Hematopoietic multipotent progenitor cell treated with erythropoietin and hydrocortisone succinate and interleukin-3 and kit ligand, for 4 days (in vitro differentiated cells): ENCODE results near the gene SCYGR2.
"Not testable (repeated sequence)": the region's sequence is repeated elsewhere in the genome, so short reads cannot be mapped to it uniquely, and the experiment has no call there.

Experiments used
- DNase-seq: peaks from one replicate; pipeline ENCODE4 v3.0.0-alpha.2; 2015

The SCYGR2 gene

DNA sequence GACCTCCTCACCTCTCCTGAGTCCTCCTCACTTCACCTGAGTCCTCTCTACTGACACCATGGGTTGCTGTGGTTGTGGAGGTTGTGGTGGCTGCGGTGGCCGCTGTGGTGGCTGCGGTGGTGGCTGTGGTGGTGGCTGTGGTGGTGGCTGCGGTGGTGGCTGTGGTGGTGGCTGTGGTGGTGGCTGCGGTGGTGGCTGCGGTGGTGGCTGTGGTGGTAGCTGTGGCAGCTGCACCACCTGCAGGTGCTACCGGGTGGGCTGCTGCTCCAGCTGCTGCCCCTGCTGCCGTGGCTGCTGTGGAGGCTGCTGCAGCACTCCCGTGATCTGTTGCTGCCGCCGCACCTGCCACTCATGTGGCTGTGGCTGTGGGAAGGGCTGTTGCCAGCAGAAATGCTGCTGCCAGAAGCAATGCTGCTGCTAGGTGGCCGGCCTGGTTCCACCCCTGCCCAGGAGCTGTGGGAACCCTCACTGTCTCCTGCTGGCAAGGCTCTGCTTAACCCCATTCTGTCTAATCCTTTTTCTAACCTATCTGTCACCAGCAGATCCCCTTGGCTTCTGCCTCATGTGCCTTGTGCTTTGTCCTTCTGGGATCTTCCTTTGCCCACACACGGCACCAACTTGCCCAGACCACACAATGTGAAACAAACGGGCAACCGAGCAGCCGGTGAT lies at the start of gene SCYGR2:
SCYGR2 (plus strand) TSS at position 59 of the 669 bp plus-strand sequence; CDS start at position 59, 0 bp downstream.
- DNase-seq, result not testable (repeated sequence)

GRCh38 chr2:227551836-227552235 lies 46.9 kb upstream of the SCYGR2 start:
- DNase-seq, result no peak

GRCh38 chr2:227562581-227562980 lies 36.1 kb upstream of the SCYGR2 start:
- no peak for DNase-seq

GRCh38 chr2:227565080-227565479 lies 33.6 kb upstream of the SCYGR2 start:
- no peak for DNase-seq

GRCh38 chr2:227566012-227566411 lies 32.7 kb upstream of the SCYGR2 start:
- DNase-seq, result no peak

- DNase-seq, result no peak
Observed at GRCh38 chr2:227568852-227569169, 29.9 kb upstream of the SCYGR2 start.

DNA sequence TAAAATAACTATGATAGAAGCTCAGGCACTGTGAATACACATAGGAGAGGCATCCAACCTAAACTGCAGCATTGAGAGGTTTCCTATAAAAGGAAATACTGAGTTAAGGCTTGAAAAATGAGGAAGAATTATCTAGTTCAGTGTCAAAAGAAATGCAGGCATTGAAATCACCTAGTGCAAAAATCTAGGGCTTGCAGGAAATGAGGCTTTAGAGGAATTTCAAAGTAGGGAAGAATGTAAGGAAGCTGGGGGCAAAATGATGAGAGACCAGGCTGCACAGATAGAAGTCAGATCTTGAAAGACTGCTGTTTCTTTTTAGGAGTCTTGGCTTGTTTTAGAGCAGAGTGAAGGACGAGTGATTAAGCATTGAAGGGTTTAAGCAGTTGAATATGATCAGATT lies 28.1 kb upstream of the SCYGR2 start:
- no peak for DNase-seq

DNA sequence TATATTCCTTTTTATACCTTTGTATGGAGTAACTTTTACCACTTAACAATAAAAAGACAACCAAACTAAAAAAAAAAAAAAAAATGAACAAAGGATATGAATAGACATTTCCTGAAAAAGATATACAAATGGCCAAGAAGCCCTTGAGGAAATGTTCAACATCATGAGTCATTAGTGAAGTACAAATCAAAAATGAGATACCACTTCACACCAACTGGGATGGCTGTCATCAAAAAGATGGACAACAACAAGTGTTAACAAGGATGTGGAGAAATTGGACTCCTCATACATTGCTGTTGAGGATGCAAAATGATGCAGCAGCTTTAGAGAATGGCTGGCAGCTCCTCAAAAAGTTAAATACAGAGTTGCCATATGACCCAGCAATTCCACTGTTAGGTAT lies 22.6 kb upstream of the SCYGR2 start:
- DNase-seq, result no peak

GRCh38 chr2:227576812-227577211 lies 21.9 kb upstream of the SCYGR2 start:
- no peak for DNase-seq

GRCh38 chr2:227577555-227577954 lies 21.1 kb upstream of the SCYGR2 start:
- no peak for DNase-seq

- DNase-seq, result no peak
Observed at GRCh38 chr2:227578642-227579041, 20.1 kb upstream of the SCYGR2 start.

DNA sequence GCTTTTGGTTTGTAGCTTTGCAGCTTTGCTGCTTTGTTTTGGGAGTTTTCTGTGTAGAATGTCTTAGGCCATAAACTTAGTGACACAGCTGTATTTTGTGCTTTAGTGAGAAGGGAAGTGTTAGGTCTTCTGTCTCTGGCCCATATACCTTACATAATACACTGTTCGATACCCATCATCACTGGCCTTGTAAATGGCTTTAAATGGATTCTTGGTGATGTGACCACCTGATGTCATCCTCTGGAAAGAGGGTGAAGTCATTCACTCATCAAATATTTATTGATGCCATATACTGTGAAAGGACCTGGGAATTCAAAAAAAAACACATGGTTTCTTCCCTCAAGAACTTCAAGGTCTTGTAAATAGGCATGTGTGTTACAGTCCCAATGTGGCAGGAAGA lies 18.9 kb upstream of the SCYGR2 start:
- no peak for DNase-seq

- no peak for DNase-seq
Observed at GRCh38 chr2:227582369-227582768, 16.3 kb upstream of the SCYGR2 start.

GRCh38 chr2:227592694-227593387 lies 5.9 kb upstream of the SCYGR2 start:
- no peak for DNase-seq

DNA sequence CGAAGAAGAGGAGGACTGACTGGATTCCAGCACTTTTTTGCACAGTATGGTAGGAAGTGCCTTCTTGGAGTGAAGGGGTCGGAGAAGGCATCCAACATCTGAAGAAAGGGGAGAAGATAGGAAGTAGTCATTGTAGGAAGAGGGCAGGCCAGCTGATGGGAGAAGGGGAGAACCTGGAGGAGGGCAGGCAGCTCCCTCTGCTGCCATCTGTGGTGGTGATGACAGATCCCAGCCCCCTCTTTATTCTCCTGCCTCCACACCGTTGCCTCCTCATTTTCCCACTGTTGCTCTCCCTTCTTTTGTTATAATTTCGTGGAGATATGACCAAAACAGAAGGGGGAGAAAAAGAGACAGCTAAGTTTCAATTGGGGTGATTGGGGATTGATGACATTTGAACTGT lies 2.9 kb upstream of the SCYGR2 start:
- DNase-seq, result no peak

DNA sequence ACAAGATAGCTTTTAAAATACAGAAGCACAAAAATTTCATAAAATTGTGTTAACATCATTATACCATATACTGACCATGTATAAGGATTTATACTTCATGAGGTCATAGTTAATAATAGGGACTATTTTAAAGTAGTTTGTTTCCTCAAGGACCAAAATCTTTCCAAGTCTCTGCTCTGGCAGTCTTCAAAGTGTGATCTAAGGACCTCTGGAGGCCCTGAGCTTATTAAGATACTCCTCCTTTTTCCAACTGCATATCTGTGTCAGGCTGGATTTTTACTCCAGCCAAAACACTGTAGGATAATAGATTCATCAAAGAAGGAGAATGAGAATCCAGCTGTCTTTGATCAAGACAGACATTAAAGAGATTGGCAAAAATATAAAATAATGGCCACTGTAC lies 1.7 kb upstream of the SCYGR2 start:
- no peak for DNase-seq

GRCh38 chr2:227597998-227598397 lies 695 bp upstream of the SCYGR2 start:
- no peak for DNase-seq

- no peak for DNase-seq
Observed at GRCh38 chr2:227602358-227602757, 3.7 kb downstream of the SCYGR2 start.

GRCh38 chr2:227606476-227606875 lies 7.8 kb downstream of the SCYGR2 start:
- DNase-seq, result no peak

DNA sequence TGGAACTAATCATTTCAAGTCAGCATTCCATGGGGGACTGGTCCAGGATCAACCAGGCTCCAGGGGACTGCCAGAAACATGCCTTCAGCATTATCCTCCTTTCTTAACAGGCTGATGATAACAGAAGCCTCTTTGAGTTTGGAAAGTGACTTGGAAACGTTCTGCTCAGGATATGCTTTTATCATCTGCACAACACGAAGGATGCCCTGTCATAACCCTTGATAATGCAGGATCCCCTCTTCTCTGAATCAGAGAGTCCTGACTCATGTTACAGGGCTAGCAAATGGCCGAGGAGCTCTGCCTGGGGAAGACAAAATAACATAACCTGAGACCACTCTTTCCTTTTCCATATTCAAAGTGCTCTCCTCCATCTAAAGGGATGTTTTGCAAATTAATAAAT lies 9.2 kb downstream of the SCYGR2 start:
- DNase-seq, result no peak

GRCh38 chr2:227608561-227609338 lies 10.1 kb downstream of the SCYGR2 start:
- DNase-seq, result peak; percentile 83

GRCh38 chr2:227610123-227610522 lies 11.4 kb downstream of the SCYGR2 start:
- no peak for DNase-seq

- DNase-seq, result no peak
Observed at GRCh38 chr2:227612546-227613271, 14.0 kb downstream of the SCYGR2 start.
